ENCODE data around the gene ZBTB16. TPM values are rescaled to one million over a fixed set of nuclear protein-coding genes. Genes with fewer than 3 reads are reported as not detected.

The ZBTB16 gene
- total RNA-seq, 4 donors from 2014 or later: 10.4 to 137 (median 18.8) TPM

DNA sequence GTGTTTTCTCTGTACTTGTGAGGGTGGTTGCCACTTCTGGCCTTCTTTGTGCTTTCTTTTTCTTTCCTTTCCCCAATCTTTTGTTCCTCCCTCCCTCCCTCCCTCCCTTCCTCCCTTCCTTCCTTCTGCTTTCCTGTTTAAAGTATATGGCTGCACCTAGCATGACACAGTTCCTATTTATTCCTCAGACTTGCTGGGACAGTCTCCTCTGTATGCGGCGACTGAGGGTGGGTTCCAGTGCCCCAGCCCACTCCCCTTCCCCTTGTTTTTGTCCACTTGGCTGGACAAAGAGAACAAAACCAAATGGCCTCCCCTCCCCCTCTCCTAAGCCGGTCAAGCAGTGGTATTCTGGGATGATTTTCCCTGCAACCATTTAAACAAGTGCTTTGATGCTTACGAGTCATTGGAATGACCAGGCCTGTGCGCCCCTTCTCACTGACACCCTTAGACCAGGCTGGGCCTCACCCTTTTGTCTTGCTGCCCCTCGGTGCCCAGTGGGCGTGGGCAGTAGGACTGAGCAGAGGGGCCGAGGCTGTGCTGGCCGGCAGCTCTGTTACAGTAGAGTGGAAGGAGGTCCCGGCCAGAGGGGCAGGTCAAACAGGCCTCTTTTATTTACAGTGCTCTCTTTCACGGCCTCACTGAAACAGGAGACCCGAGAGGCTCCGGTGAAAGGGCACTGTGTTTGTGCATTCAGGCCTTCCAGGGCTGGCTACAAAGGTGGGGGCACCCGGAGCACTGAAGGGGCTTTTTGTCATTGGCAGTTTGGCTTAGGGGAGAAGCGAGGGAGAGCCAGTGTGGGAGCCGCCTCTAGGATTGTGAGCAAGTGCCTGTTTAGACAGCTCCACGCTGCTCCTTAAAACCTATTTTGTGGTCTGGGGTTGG lies 32.2 kb downstream of the ZBTB16 start:
- Histone ChIP-seq H3K27me3 (no peaks in the 10 kb centered on the region), H3K9me3 (no peaks in the 10 kb centered on the region), H3K36me3 (peaks cover 0 to 62% (median 0%) of the 10 kb centered on the region in 3 donors), H3K4me3 (peak overlapping the region in 2 of 4 donors; percentile 4 to 40), H3K27ac (peak overlapping the region in 3 of 4 donors; percentile 26 to 60 (median 56)), H3K4me1 (peaks cover 11 to 92% (median 36%) of the 10 kb centered on the region in 3 donors)
- 64 to 86% methylated on average over 8 to 12 of the region's 17 CpGs for WGBS, 2 donors
- intact Hi-C loops (cut with DNase I): no loop called here
- no peak for TF ChIP-seq POLR2A (IDR thresholded peaks at IDR 0.05)
- TF ChIP-seq, protein P1, sequence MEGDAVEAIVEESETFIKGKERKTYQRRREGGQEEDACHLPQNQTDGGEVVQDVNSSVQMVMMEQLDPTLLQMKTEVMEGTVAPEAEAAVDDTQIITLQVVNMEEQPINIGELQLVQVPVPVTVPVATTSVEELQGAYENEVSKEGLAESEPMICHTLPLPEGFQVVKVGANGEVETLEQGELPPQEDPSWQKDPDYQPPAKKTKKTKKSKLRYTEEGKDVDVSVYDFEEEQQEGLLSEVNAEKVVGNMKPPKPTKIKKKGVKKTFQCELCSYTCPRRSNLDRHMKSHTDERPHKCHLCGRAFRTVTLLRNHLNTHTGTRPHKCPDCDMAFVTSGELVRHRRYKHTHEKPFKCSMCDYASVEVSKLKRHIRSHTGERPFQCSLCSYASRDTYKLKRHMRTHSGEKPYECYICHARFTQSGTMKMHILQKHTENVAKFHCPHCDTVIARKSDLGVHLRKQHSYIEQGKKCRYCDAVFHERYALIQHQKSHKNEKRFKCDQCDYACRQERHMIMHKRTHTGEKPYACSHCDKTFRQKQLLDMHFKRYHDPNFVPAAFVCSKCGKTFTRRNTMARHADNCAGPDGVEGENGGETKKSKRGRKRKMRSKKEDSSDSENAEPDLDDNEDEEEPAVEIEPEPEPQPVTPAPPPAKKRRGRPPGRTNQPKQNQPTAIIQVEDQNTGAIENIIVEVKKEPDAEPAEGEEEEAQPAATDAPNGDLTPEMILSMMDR (IDR thresholded peaks at IDR 0.05): no peak
- no peak for DNase-seq

DNA sequence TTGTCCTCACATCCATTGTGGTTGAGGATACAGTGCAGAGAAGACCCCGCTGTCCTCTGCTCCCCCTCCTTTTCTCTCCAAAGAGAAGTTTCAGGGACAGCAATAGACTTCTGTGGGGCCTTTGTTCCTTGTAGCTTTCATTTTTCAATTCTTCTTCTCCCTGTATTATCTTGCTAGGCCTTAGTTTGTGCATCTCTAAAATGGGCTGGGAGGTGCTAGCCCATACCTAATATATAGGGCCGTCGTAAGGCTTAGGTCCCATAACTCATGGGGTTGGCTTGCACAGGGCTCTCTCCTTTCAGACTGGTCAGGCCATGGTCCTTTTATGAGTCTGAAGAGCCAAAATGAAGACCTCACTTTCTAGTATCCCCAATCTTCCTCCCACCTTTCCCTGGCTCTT lies 33.0 kb downstream of the ZBTB16 start:
- intact Hi-C loops (cut with DNase I): no loop called here
- Histone ChIP-seq H3K27ac (peak overlapping the region in 1 of 4 donors; percentile 56), H3K4me3 (peak overlapping the region in 1 of 4 donors; percentile 40), H3K4me1 (peaks cover 11 to 91% (median 36%) of the 10 kb centered on the region in 3 donors), H3K36me3 (peaks cover 0 to 55% (median 0%) of the 10 kb centered on the region in 3 donors), H3K9me3 (no peaks in the 10 kb centered on the region), H3K27me3 (no peaks in the 10 kb centered on the region)
- no peak for DNase-seq
- no peak for TF ChIP-seq POLR2A (IDR thresholded peaks at IDR 0.05)
- TF ChIP-seq, protein P1 (IDR thresholded peaks at IDR 0.05): no peak
- 61 to 100% methylated on average over 3 of the region's 3 CpGs for WGBS, 2 donors

DNA sequence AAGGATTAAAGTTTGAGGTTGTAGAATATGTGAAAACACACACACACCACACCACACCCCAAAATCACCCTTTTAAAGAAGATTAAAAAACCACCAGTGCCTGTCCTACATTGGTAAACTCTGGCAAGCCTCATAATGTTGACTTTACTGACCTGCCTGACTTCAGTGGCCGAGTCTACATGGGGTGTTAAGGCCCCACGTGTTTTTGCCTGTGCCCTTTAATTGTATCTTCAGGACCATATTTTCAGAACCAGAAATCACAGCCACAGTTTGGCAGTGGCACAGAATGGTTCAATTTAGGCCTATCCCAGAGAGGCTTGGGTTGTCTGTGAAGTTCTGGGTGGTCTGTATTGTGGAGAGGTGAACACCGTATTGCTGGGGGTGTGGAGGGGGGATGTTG lies 33.4 kb downstream of the ZBTB16 start:
- H3K4me1 ChIP-seq: peaks cover 11 to 86% (median 36%) of the 10 kb centered on the region in 3 donors
- 70 to 77% methylated on average over 2 to 3 of the region's 3 CpGs for WGBS, 2 donors
- H3K4me3 ChIP-seq: no peak overlapping the region
- no peak for TF ChIP-seq POLR2A (IDR thresholded peaks at IDR 0.05)
- TF ChIP-seq, protein P1 (IDR thresholded peaks at IDR 0.05): no peak
- H3K36me3 ChIP-seq: peaks cover 0 to 50% (median 0%) of the 10 kb centered on the region in 3 donors
- intact Hi-C loops (cut with DNase I): no loop called here
- no peaks in the 10 kb centered on the region for H3K9me3 ChIP-seq
- no peak overlapping the region for H3K27ac ChIP-seq
- no peak for DNase-seq
- H3K27me3 ChIP-seq: no peaks in the 10 kb centered on the region

DNA sequence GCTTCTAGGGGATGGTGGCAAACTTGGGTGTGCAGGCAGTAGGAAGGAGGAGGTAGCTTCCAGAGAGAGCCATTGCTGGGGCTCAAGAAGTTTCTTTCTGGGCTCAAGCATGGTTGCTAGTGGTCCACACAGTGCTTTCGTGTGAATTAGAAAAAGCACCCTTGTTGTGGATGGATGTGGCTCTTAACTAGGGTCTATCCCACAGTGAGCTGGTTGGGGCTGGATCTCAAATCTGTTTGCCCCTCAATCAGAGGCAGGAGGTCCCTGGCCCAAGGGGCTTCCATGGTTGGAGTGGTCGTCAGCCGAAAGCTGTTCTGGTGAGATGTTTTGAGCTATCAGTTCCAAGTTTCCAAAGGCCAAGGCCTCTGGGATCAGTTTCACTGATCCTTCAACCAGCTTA lies 35.0 kb downstream of the ZBTB16 start:
- DNase-seq: no peak
- 90 to 100% methylated on average over 3 of the region's 3 CpGs for WGBS, 2 donors
- TF ChIP-seq, protein P1 (IDR thresholded peaks at IDR 0.05): no peak
- TF ChIP-seq POLR2A (IDR thresholded peaks at IDR 0.05): no peak
- peaks cover 9 to 81% (median 23%) of the 10 kb centered on the region in 3 donors for H3K4me1 ChIP-seq
- no peaks in the 10 kb centered on the region for H3K9me3 ChIP-seq
- H3K4me3 ChIP-seq: no peak overlapping the region
- peaks cover 0 to 37% (median 0%) of the 10 kb centered on the region in 3 donors for H3K36me3 ChIP-seq
- H3K27ac ChIP-seq: no peak overlapping the region
- intact Hi-C loops (cut with DNase I): no loop called here
- H3K27me3 ChIP-seq: no peaks in the 10 kb centered on the region

GRCh38 chr11:114095899-114096298 lies 36.4 kb downstream of the ZBTB16 start:
- H3K27ac ChIP-seq: no peak overlapping the region

More at GRCh38 chr11:114095899-114096298, 36.4 kb downstream of the ZBTB16 start:
- Histone ChIP-seq H3K4me3 (no peak overlapping the region), H3K4me1 (peaks cover 0 to 74% (median 11%) of the 10 kb centered on the region in 3 donors), H3K9me3 (no peaks in the 10 kb centered on the region), H3K36me3 (peaks cover 0 to 30% (median 0%) of the 10 kb centered on the region in 3 donors), H3K27me3 (no peaks in the 10 kb centered on the region)
- intact Hi-C loops (cut with DNase I): no loop called here
- no peak for DNase-seq
- 50 to 54% methylated on average over 3 of the region's 3 CpGs for WGBS, 2 donors
- no peak for TF ChIP-seq POLR2A (IDR thresholded peaks at IDR 0.05)
- TF ChIP-seq, protein P1 (IDR thresholded peaks at IDR 0.05): no peak

All from esophagus squamous epithelium (tissue), 5 donors.